ENCODE results near the gene CES5A.

Gene CES5A

GRCh38 chr16:55856950-55857349 is 18.2 kb downstream of the CES5A start:
- DNase-seq (ENCODE audit: low read depth), result no peak
- TF ChIP-seq MAX (IDR thresholded peaks at IDR 0.05; ENCODE audit: low read depth, low read length), result no peak
- no peak overlapping the region for H3K4me3 ChIP-seq (ENCODE audit: low read depth, low read length)

DNA sequence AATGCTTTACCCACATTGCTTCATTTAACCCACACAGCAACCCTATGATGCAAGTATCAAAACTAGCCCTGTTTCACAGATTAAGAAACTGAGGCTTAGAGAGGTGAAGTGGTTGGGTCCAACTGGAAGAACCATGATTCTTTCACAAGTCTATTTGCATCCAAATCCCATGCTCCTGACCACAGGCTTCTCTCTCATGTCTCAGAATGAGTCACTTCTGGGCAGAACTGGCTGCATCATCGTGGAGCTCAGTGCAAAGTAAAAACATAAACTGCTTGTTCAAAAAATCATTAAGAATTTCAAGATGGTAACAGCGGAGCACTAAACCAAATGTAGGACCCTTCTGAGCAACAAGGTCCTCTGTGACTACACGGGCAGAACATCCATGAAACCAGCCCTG is 22.1 kb downstream of the CES5A start:
- no peak for DNase-seq (ENCODE audit: low read depth)
- no peak for TF ChIP-seq POLR2A (IDR thresholded peaks at IDR 0.05; ENCODE audit: extremely low read depth, insufficient read length)
- no peak for TF ChIP-seq CTCF (IDR thresholded peaks at IDR 0.05; ENCODE audit: low read depth, low read length)
- no peak for TF ChIP-seq MAX (IDR thresholded peaks at IDR 0.05; ENCODE audit: low read depth, low read length)
- no peak for TF ChIP-seq MYC (IDR thresholded peaks at IDR 0.05; ENCODE audit: low read depth, low read length)
- H3K4me3 ChIP-seq (ENCODE audit: low read depth, low read length), result no peak overlapping the region

GRCh38 chr16:55849536-55849935 is 25.6 kb downstream of the CES5A start:
- no peak for DNase-seq (ENCODE audit: low read depth)
- TF ChIP-seq CTCF (IDR thresholded peaks at IDR 0.05; ENCODE audit: low read depth, low read length) (no peak), MYC (IDR thresholded peaks at IDR 0.05; ENCODE audit: low read depth, low read length) (no peak), POLR2A (IDR thresholded peaks at IDR 0.05; ENCODE audit: extremely low read depth, insufficient read length) (no peak), MAX (IDR thresholded peaks at IDR 0.05; ENCODE audit: low read depth, low read length) (no peak)
- H3K4me3 ChIP-seq (ENCODE audit: low read depth, low read length), result no peak overlapping the region

DNA sequence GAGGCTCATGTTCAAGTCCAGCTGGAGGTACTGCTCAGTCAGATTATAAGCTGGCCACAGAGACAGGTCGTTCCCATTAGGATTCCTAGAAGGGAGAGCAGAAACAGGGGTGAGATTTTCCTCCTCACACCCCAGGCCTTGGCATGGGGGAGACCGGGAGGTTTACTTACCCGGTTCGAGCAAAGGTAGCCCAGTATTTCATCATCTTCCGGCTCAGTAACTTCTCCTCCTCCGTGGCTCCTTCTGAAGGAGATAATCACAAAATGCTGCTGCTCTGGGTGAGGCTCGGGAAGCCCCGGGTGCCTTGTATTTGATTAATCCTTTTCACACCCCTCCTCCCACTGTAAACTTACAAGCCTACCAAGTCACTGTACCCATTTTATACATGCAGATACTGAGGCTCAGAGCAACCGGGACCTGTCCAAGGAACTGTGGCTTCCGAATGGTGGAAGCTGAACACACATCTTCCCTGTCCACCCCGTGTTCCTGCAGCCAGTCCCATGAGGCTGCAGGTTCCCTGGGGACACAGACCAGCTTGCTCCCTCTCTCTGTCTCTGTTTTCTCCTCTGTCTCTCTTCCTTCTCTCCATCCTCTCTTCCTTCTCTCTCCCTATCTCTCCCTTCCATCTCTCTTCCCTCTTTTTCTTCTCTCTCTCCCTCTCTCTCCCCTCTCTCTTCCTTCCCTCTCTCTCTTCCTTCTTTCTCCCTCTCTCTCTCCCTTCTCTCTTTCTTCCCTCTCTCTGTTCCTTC is 28.4 kb downstream of the CES5A start:
- TF ChIP-seq MAX (IDR thresholded peaks at IDR 0.05; ENCODE audit: low read depth, low read length) (no peak), CTCF (IDR thresholded peaks at IDR 0.05; ENCODE audit: low read depth, low read length) (no peak), MYC (IDR thresholded peaks at IDR 0.05; ENCODE audit: low read depth, low read length) (no peak), POLR2A (IDR thresholded peaks at IDR 0.05; ENCODE audit: extremely low read depth, insufficient read length) (no peak)
- H3K4me3 ChIP-seq (ENCODE audit: low read depth, low read length), result no peak overlapping the region
- peak; percentile 15 for DNase-seq (ENCODE audit: low read depth)

DNA sequence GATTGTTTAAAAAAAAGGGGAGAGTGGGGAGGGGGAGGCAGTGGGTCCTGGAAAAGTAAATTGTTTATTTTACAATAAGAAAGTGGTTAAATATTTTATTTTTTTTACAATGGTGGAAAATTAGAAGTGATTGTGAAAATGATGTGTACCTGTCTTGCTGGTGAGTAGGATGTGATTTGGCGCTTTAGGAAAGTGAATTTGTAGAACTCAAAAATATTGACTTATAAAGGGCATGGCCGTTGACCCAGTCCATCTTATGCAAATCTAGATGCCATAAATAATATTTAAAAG is 32.1 kb downstream of the CES5A start:
- DNase-seq (ENCODE audit: low read depth), result no peak
- TF ChIP-seq MYC (IDR thresholded peaks at IDR 0.05; ENCODE audit: low read depth, low read length) (no peak), MAX (IDR thresholded peaks at IDR 0.05; ENCODE audit: low read depth, low read length) (no peak), POLR2A (IDR thresholded peaks at IDR 0.05; ENCODE audit: extremely low read depth, insufficient read length) (no peak), CTCF (IDR thresholded peaks at IDR 0.05; ENCODE audit: low read depth, low read length) (no peak)
- H3K4me3 ChIP-seq (ENCODE audit: low read depth, low read length), result no peak overlapping the region

GRCh38 chr16:55842369-55843104 is 32.6 kb downstream of the CES5A start:
- DNase-seq (ENCODE audit: low read depth), result peak; percentile 76
- H3K4me3 ChIP-seq (ENCODE audit: low read depth, low read length), result no peak overlapping the region
- TF ChIP-seq CTCF (IDR thresholded peaks at IDR 0.05; ENCODE audit: low read depth, low read length), result peak; percentile 57
- no peak for TF ChIP-seq MYC (IDR thresholded peaks at IDR 0.05; ENCODE audit: low read depth, low read length)
- TF ChIP-seq MAX (IDR thresholded peaks at IDR 0.05; ENCODE audit: low read depth, low read length), result no peak
- no peak for TF ChIP-seq POLR2A (IDR thresholded peaks at IDR 0.05; ENCODE audit: extremely low read depth, insufficient read length)
